Left renal cortex interstitium (tissue), 4 donors: ENCODE data around the gene ZNF436. TPM values are rescaled to one million over a fixed set of nuclear protein-coding genes. Genes with fewer than 3 reads are reported as not detected.
A peak's percentile ranks its signal among the peaks of the same experiment; 100 is the strongest.
"Not testable (repeated sequence)": the region's sequence is repeated elsewhere in the genome, so short reads cannot be mapped to it uniquely, and the experiment has no call there.

ENCODE experiments used
- DNase-seq, 4 donors: peaks; one replicate each; pipeline ENCODE4 v3.0.0-alpha.2; 2013; ENCODE audit warnings: low read depth in 4 of 4, low spot score in 2 of 4, missing footprints in 1 of 4
- polyA plus RNA-seq, 4 donors: library from polyadenylated mRNA; unstranded; fragments of 120-200 nt; gene quantifications; one replicate each; pipeline ENCODE4 v1.2.1, GENCODE V29; 2013; ENCODE audit not compliant: insufficient read length in 4 of 4

ZNF436 gene
- polyA plus RNA-seq, 4 donors = 27.2 to 34.7 (median 32.2) TPM

DNA sequence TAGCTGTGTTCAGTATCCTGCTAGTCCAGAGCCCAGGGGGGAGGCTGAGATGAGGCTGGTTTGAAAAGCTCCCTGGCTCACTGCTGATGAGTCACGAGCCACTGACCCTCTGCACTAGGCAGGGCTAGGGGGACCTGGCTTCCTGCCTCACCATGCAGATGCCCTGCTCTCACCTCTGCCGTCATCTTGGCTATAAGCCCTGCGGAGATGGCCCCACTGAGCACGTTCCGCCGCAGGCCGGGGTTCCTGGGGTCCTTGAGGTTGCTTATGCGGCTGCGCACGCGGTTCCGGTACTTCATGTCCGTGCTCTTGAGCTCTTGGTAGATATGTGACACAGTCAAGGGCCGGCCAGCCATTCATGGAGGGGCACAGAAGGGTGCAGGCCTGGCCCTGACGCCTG is 24.1 kb upstream of the ZNF436 start:
- DNase-seq = no peak

DNA sequence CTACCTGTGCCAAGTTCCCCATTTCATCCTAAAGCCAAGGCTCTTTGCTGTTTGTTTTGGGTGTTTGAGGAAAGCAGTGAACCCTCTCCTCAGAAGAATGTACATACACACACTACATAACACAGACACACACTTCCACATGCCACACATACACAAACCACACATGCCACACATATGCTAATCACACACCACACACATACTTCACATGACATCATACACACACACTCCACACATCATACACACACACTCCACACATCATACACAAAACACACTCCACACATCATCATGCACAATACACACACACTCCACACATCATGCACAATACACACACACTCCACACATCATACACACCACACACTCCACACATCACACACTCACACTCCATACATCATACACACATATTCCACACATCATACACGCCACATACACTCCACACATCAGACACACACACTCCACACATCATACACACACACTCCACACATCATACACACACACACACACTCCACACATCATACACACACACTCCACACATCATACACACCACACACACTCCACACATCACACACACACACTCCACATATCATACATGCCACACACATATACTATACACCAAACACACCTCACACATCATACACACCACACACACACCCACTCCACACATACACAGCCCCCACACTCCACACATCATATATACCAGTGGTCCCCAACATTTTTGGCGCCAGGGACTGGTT is 22.7 kb upstream of the ZNF436 start:
- DNase-seq = no peak

DNA sequence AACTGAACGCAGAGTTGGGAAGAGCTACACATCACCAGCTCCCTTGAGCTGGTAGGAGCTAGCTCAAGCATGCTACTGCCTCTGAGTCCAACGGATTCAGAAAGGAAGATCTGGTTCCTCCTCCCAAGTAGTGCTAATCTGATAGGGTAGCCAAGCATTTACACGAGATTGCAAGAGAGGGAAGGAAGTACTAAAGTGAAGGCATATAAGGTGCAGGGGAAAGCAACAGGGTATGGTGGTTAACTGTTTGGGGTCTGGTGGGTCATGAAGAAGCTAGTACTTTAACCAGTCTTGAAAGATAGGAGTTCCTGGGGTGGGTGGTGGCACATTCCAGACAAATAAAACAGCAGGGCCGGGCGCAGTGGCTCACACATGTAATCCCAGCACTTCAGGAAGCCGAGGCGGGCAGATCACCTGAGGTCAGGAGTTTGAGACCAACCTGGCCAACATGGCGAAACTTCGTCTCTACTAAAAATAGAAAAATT is 20.2 kb upstream of the ZNF436 start:
- no peak for DNase-seq

DNA sequence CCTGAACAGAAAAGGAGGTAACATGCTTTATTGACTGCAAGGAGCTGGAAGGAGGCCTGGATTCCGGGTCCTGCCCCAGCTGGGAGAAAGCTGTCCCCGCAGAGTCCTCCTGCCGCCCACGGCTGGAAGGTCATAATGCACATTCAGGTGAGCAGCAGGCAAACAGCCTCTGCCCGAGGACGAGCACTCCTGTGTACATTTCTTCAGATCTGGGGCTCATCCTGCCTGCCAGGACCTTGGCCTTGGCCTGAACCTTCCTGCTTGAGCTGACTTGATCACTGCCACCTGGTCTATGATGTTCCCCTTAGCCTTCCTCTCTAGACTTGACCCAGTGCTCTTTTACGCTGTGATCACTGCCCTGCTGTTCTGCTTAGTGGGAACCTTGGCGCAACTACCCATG is 17.9 kb upstream of the ZNF436 start:
- DNase-seq = no peak

DNA sequence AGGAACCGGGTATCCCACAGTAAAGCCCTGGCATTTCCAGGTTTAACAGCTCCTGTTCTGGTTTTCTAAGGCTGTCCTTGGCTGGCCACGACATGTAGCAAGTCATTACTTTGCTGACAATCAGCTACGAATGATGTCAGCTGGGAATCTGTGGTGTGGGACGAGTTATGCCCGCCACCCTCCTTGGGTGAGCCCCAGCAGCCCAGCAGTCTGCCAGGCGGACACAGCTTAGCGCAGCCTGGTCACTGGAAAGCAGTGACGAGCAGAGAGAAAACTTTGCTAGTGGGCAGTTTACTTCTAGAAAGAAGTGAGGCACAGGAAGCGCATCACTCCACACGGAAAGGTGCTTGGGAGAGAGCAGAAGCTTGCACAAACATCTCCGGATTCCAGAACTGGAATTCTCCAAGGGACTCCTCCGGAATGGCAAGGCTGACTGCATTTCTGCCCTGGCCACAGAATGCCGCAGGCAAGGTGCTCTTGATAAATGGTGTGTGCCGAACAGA is 15.5 kb upstream of the ZNF436 start:
- DNase-seq = no peak

DNA sequence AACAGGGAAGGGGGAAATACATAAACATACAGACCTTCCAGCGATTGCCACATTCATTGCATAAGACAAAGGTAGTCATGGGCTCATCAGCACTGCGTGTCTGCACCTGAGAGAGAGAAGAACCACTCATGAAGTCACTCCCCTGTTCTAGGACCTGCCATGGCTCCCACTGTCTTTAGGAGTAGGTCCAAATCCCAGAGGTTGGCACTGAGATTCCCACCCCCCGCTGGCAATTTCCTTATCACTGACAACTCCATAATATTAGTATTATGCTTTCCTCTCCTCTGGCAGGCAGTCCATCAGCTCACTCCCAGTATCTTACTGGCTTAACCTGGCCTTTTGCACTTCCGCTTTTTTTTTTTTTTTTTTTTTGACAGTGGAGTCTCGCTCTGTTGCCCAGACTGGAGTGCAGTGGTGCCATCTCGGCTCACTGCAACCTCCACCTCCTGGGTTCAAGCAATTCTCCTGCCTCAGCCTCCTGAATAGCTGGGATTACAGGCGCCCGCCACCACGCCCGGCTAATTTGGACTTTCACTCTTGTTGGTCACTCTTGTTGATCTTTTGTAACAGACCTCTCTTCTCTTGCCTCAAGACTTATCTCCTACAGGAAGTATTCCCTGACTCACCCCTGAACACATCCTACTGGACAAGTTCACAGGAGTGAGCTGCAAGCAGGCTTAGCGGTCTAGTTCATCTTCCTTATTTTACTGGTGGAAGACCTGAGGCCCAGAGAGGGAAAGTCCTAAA is 14.8 kb upstream of the ZNF436 start:
- DNase-seq = no peak

DNA sequence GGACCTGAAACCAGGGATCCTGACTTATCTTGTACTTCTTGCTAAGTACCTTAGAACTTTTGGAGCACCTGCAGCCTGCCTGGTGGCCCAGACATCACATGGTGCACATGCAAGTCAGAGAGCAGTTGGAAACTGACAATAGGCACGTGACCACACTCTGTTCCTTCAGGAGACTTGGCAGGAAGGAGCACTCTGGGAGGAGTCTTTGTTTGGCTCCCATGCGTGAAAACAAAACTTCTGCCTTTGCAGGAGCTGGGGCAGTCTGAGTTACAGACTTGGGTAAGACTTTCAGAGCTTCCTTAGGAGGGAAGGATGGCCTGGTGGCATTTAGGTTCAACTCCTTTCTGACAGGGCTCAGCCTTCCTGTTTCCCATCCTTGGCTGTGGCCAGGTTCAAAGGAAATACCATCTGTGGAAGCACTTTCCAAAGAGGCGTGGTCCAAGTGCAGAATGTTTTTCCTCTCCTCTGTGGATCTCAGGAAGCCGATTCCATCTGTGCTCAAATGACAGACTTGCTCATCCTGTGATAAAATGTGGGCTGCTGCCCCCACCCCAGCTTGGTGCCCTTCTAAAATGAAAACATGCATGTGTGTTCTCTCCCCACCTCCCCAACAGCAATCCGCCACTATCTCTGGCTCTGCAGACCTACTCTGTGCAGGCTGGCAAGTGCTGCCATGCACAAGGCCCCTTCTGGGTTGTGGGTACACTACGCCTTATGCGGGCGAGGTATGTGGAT is 14.1 kb upstream of the ZNF436 start:
- no peak for DNase-seq

DNA sequence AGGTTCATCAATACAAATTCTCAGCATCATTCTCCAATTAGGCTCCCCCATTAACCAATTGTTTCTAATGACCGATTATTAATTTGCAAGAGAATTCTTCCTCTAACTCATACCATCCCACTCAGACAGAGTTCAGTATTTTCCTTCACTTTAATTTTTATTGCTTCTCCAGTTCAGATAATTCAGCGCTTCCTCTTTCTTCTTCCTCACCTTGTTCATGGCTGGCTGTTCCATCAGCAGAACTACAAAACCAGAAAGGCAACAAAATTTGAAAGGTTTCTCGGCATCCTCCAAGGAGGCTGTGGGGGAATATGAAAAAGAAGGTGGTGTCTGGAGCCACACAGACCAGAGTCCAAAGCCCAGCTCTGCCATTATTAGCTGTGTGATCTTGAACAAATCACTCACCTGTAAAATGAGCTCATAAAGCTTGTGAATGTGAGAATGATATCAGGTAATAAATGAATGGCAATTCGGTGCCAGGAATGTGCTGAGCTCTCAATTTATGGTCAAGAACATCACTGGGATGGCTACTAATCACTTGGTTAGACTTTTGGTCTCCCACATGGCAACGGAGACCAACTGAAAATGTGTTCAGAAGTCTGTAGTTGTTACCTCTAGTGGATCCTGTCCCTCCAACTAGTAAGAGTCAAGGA is 11.7 kb upstream of the ZNF436 start:
- no peak for DNase-seq

DNA sequence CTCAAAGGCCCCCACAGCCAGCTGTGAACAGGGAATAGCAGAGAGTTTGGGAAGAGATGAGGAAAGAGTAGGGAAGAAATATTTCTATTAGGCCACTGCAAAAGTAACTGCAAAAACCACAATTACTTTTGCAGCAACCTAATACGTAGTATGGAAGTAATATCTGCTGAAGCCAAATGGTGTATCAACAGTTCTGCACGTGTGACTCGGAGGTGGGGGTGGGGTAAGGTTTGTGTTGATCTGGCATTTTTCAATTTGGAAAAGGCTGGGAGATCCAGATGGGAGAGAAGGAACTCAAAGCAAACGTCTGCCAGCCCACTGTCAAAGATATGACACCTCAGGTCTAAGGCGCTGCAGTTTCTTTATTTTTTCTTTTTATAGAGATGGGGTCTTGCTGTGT is 11.1 kb upstream of the ZNF436 start:
- DNase-seq = no peak

DNA sequence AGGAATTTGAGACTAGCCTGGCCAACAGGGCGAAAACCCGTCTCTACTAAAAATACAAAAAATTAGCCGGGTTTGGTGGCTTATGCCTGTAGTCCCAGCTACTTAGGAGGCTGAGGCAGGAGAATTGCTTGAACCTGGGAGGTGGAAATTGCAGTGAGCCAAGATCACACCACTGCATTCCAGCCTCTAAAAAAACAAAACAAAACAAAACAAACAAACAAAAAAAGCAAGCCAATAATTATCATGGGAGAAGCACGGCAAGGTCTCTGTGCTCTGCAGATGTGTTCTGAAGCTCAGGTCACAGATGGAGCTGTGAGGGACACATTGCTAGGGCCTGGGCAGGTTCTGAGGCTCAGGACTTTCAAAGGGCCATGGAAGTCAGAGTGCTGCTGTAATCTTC is 10.6 kb upstream of the ZNF436 start:
- DNase-seq = not testable (repeated sequence)

DNA sequence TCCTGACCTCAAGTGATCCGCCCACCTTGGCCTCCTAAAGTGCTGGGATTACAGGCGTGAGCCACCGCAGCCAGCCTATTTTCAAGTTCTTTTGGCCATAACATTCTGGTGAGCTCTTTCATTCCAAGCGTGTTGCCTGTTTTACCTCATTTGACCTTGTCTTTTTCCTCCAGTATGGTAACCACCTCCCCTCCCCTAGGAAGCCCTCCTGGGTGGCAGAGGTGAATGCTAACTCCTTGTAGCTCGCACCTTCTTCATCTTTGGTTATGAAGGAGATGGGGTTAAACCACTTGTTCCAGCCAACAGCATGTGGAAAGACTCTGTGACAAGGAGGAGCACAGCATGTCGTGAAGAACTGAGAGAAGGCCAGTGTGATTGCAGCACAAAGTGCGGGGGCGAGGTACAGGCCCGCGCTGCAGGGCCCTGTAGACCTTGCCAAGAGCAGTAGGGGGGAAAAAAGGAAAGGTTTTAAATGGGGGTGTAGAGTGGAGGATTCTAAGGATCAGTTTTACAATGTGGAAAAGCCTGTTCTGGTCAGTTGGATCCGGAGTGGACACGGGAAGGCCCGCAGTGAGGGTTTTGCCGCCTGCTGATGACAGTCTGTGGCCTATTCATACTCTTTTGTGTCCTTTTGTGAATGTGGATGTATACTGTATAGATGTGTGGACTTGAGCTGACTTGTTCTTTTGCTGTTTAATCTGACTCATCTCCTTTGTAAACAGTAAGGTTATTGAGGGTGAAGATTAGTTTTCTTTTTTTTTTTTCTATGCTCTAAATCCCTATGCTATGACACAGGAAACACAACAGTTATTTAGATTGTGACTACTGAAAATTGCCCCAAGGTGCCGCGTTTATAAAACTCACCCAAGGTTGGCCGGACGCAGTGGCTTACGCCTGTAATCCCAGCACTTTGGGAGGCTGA is 7.5 kb upstream of the ZNF436 start:
- DNase-seq = no peak

DNA sequence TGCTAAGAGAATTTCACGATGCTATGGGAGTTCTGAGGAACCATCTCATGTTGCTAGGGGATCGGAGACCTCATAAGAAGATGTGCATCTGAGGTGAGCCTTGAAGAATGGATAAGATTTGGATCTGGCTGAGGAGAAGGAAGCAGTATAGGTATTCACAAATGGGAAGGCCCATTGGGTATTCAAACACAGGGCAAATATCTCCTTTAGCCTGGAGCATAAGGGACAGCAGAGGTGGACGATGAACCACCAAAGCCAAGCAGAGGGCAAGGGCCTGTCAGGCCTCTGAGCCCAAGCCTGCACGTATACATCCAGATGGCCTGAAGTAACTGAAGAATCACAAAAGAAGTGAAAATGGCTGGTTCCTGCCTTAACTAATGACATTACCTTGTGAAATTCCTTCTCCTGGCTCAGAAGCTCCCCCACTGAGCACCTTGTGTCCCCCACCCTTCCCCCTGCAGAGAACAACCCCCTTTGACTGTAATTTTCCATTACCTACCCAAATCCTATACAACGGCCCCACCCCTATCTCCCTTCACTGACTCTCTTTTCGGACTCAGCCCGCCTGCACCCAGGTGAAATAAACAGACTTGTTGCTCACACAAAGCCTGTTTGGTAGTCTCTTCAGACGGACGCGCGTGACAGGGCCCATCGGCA is 4.6 kb upstream of the ZNF436 start:
- not testable (repeated sequence) for DNase-seq

DNA sequence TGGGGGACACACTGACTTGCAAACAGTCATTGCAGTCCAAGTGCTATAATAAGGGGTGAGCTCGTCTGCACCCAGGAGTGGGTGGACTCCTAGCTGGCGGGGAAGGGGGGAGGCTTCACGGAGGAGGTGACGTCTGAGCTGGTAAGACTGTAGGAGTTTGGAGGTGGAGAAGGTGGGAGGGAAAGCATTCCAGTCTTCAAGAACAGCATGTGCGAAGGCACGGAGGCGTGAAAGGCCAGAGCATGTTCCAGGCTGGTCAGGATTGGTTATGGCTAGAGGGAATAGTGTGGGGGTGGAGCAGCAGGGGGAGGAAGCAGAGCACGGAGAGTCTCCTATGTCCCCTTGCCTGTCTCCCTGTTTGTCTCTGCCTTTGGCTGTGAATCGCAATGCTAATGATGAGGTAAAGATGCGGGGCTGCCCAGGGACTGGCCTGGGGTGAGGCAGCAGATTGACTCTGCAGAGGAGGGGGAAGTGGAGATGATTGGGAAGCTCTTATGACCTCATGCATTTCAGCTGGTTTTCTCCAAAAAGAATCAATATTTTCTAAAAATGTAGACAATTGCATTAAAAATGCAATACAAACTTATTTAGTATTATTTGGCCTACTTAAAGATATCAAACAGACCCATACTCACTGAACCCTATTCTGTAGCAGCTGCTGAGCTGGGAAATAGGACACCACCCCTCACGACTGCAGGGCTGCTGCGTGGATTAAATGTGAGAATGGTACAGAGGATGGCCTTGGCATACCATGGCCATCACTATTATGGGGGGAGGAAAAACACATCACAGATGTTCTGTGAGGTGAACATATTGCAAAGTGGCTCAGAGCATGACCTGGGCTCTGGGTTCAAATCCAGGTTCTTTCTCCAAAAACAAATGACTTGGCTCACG is 2.6 kb upstream of the ZNF436 start:
- no peak for DNase-seq

DNA sequence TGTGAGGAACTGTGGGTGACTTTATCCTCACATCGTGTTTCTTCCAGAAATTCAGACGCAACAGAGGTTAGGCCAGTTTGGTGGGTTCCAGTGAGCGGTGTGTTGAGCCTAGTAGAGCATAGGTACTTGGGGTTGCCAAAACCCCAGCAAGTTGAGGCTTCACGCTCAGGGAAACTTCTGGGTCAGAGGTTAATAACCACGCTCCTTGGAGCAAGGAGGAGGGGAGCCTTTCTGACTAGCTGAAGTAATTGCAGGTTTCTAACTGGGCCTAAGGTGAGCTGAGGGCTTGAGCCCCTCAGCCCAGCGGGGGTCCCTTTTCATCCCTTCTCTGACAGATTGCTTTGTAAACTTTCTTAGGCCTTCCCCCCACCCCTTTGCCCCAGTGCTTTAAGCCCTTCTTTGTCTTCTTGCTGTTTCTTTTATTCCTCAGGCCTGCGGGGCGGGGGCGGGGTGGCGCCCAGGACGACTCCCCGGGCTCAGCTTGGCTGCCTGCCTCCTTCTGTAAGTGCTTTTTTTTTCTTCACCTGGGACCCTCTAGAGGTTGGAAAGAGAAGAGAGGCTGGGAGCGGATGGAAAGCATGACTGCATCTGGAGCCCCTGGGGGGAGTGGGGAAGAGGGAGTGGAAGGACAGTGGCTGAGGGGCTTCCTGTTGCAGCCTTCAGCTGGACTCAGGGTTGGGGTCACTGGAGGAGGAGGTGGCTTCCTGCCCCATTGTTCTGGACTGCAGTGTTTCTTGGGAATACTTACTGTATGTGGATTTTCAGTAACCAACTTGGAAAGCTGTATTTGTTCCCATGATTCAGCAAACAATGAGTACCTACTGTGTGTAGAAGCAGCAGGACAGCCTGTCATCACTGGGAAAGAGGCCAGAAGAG is 1.3 kb upstream of the ZNF436 start:
- peak in 3 of 4 donors; percentile 36 to 56 (median 41) for DNase-seq

DNA sequence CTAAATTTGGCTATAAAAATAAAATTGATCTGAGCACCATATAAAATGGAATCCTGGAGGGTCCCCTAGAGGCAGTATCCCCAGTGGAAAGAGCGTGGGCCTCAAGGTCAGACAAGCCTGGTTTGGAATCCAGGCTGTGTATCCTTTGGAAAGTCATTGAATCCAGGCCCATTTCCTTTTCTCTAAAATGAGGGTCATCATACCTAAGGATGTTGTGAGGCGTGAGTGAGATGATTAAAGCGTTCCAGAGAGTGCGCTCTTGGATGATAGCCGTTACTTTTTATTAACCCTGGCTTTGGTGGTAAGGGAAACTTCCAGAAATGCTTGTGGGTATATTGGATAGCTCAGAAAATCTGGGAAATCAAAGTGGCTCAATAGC is 683 bp upstream of the ZNF436 start:
- no peak for DNase-seq

DNA sequence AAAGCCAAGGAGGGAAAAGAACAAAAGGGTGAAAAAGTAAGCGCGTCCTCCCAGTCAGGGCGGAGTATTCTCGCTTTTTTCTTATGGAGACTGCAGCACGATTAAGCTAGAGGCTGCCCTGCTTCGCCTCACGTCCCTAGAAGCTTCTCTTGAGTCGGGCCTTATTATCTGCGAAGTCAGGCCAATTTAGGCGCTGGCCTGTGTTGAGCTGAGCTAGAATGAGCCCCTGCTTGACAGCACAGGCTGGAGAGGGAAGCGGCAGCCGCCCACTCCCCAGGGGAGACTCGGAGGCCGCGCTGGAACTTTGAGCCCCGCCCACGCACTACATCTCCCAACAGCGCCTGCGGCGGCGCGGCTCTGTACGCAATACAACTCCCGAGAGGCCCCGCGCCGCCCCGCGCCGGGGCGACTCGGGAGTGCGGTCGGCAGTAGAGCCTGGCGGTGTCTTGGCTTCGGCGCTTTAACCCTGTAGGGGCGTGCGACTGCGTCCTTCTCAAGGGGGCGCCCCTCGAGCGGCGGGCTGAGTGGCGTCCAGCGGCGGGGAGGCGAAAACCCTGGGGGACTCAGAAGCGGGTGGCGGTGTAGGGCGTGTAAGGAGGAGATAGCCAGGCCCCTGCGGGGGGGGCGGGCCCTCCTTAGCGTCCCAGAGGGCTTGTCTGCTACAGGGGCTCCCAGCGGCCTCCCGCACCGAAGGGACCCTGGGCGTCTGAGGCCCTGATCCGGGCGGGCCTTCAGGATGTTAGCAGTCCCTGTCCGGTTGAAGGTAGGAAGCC is 888 bp downstream of the ZNF436 start:
- peak; percentile 84 to 93 (median 88) for DNase-seq
